Endothelial cell of umbilical vein (primary cell): ENCODE results near the gene SLC25A1. TPM values are rescaled to one million over a fixed set of nuclear protein-coding genes. Genes with fewer than 3 reads are reported as not detected.

Source experiments
- BruUV-seq: library from RNA; stranded (reverse); fragments of 400-500 nt; replicated peaks from 2 replicates; lab custom pipeline; 2021; lab: Mats Ljungman, UMichigan
- CTCF ChIA-PET: fragments of 300-600, 350-600 bp; sonication (Branson Sonifier 250); formaldehyde crosslinking; loops from one replicate; lab custom pipeline; 2021; ENCODE audit warnings: antibody characterized with exemption, inconsistent platforms; lab: Charles Lee
- POLR2A ChIA-PET: fragments of 300-600, 350-600 bp; sonication (Branson Sonifier 250); formaldehyde crosslinking; loops from one replicate; lab custom pipeline; 2021; ENCODE audit warnings: antibody characterized with exemption, inconsistent platforms; lab: Charles Lee
- DNase-seq: peaks from one replicate; pipeline ENCODE4 v3.0.0-alpha.2; 2011; ENCODE audit warnings: low read depth, low spot score
- FAIRE-seq: peaks from 2 replicates; lab custom pipeline; 2011; peaks lifted over from hg19 to GRCh38; lab: Jason Lieb, UNC
- H2AFZ ChIP-seq: 2 replicates; pipeline ENCODE4 v1.6.0; 2012; ENCODE audit warnings: low read depth, low read length, control low read depth, inconsistent platforms
- H3K27ac ChIP-seq: 2 replicates; pipeline ENCODE4 v1.5.1; 2011; ENCODE audit warnings: low read depth, mild to moderate bottlenecking, control low read depth, low read length, moderate library complexity; ENCODE audit not compliant: insufficient read depth
- H3K27me3 ChIP-seq, 2 experiments: 2 replicates each; pipeline versions ENCODE4 v1.6.0 to v1.6.1; 2011; ENCODE audit warnings: low read length in 2 of 2, mixed read lengths in 1 of 2; ENCODE audit not compliant: control insufficient read depth in 2 of 2, insufficient read depth in 2 of 2
- H3K36me3 ChIP-seq, 2 experiments: 2 replicates in 1 of 2; 3 replicates in 1 of 2; pipeline ENCODE4 v1.5.1; 2011; ENCODE audit warnings: low read length in 2 of 2, mild to moderate bottlenecking in 1 of 2, moderate library complexity in 1 of 2; ENCODE audit not compliant: control insufficient read depth in 2 of 2, insufficient read depth in 2 of 2; ENCODE audit errors: extremely low read depth in 1 of 2
- H3K4me1 ChIP-seq: 3 replicates; pipeline ENCODE4 v1.5.1; 2011; ENCODE audit warnings: mild to moderate bottlenecking, low read length; ENCODE audit not compliant: control insufficient read depth, insufficient read depth; ENCODE audit errors: extremely low read depth
- H3K4me2 ChIP-seq: 2 replicates; pipeline ENCODE4 v1.6.1; 2011; ENCODE audit warnings: low read length, control low read depth, mixed read lengths; ENCODE audit not compliant: insufficient read depth
- H3K4me3 ChIP-seq, 3 experiments: fragments of 200-600 bp in 1 of 3; sonication (generic), shearing (Covaris generic) in 1 of 3; replicated peaks in 1 of 3; 2 replicates each; pipeline ENCODE4 v1.5.1; 2011 to 2016; ENCODE audit warnings: control low read depth in 3 of 3, low read length in 3 of 3, mild to moderate bottlenecking in 2 of 3, inconsistent platforms in 1 of 3, low read depth in 1 of 3, moderate library complexity in 1 of 3; ENCODE audit not compliant: insufficient read depth in 1 of 3
- H3K79me2 ChIP-seq: 2 replicates; pipeline ENCODE4 v1.6.0; 2012; ENCODE audit warnings: low read length, inconsistent platforms; ENCODE audit not compliant: control insufficient read depth, insufficient read depth
- H3K9ac ChIP-seq: replicated peaks from 2 replicates; pipeline ENCODE3; 2011; ENCODE audit warnings: low read length, control low read depth; ENCODE audit not compliant: insufficient read depth; ENCODE audit errors: extremely low read depth
- H3K9me1 ChIP-seq: replicated peaks from 3 replicates; pipeline ENCODE4 v1.6.0; 2011; ENCODE audit warnings: mild to moderate bottlenecking, low read length; ENCODE audit not compliant: control insufficient read depth, insufficient read depth; ENCODE audit errors: extremely low read depth
- H3K9me3 ChIP-seq: replicated peaks from 2 replicates; pipeline ENCODE4 v1.5.1; 2012; ENCODE audit warnings: low read length, inconsistent platforms; ENCODE audit not compliant: control insufficient read depth, insufficient read depth
- H4K20me1 ChIP-seq: replicated peaks from 2 replicates; pipeline ENCODE3; 2011; ENCODE audit warnings: mild to moderate bottlenecking, low read length; ENCODE audit not compliant: control insufficient read depth, insufficient read depth; ENCODE audit errors: extremely low read depth
- EZH2 ChIP-seq: IDR thresholded peaks from 2 replicates; pipeline ENCODE4 v1.6.1; 2012; ENCODE audit warnings: borderline replicate concordance, low read depth, mild to moderate bottlenecking, moderate library complexity, low read length, inconsistent platforms; ENCODE audit not compliant: severe bottlenecking
- FOS ChIP-seq: IDR thresholded peaks from 2 replicates; pipeline ENCODE4 v1.6.1; 2011; ENCODE audit warnings: mild to moderate bottlenecking, low read length, moderate library complexity, borderline replicate concordance; ENCODE audit not compliant: insufficient read depth
- GATA2 ChIP-seq: IDR thresholded peaks from 2 replicates; pipeline ENCODE4 v1.7.0; 2011; ENCODE audit warnings: low read depth, mild to moderate bottlenecking, moderate library complexity, mixed read lengths, low read length; ENCODE audit not compliant: insufficient read length, insufficient read depth
- JUN ChIP-seq: IDR thresholded peaks from 2 replicates; pipeline ENCODE4 v1.6.1; 2011; ENCODE audit warnings: borderline replicate concordance, low read depth; ENCODE audit not compliant: insufficient read length, insufficient read depth
- MYC ChIP-seq: IDR thresholded peaks from one replicate; pipeline ENCODE4 v1.6.1; 2011; ENCODE audit warnings: mild to moderate bottlenecking, low read depth, low read length
- POLR2A ChIP-seq: IDR thresholded peaks from 2 replicates; pipeline ENCODE4 v1.6.1; 2012; ENCODE audit warnings: low read depth, mild to moderate bottlenecking, control low read depth, low read length
- POLR2AphosphoS5 ChIP-seq: IDR thresholded peaks from 2 replicates; pipeline ENCODE4 v1.6.1; 2012; ENCODE audit warnings: low read depth, mild to moderate bottlenecking, control low read depth, low read length, moderate library complexity; ENCODE audit not compliant: insufficient read depth
- dilution Hi-C: fragments of 300-500 bp; cut with MboI; formaldehyde crosslinking; loops from one replicate; pipeline ENCODE4 v1.15.0; 2019; ENCODE audit warnings: low sequenced_read_pairs; ENCODE audit not compliant: extremely low pct_ligation_motif_present
- intact Hi-C: fragments of 100-400 bp; cut with micrococcal nuclease; formaldehyde crosslinking; loops from one replicate; pipeline ENCODE4 v1.10.0; 2022
- polyA plus RNA-seq, 4 experiments: library from polyadenylated mRNA; depleted of rRNA in 3 of 4; stranded (reverse) in 3 of 4; unstranded in 1 of 4; fragments of >200 nt; gene quantifications; 2 replicates each; pipeline versions ENCODE4 v1.2.1 to v1.2.3, GENCODE V29; 2011 to 2012; ENCODE audit warnings: missing spikeins in 1 of 4
- total RNA-seq: library from RNA; stranded (reverse); gene quantifications from 2 replicates; pipeline ENCODE4 v1.2.3, GENCODE V29; 2021
- TF ChIP-seq, protein P1 (sequence below): IDR thresholded peaks from 2 replicates; pipeline ENCODE4 v1.6.1; 2011; ENCODE audit not compliant: insufficient read depth, insufficient read length
- TF ChIP-seq, protein P2 (sequence below), 2 donors: IDR thresholded peaks; 1 replicate in 1 of 2; 2 replicates in 1 of 2; pipeline ENCODE4 v1.5.1; 2011; ENCODE audit warnings: low read length in 2 of 2, mild to moderate bottlenecking in 2 of 2, moderate library complexity in 2 of 2, control low read depth in 1 of 2, inconsistent platforms in 1 of 2, low read depth in 1 of 2; ENCODE audit not compliant: insufficient read depth in 1 of 2; ENCODE audit errors: extremely low read depth in 1 of 2

Gene SLC25A1
- total and polyA plus RNA-seq, 2 donors (not counting 3 experiments of a cell fraction or from before 2014, with no cell fraction given), result 80.0 to 94.5 TPM

- no peak overlapping the region for H3K4me3 ChIP-seq
- ChIA-PET CTCF (no interaction called here), POLR2A (no interaction called here)
- DNase-seq, result no peak
- no peaks in the 10 kb centered on the region for H3K9me3 ChIP-seq
- intact Hi-C loops (no loop called here), dilution Hi-C loops (no loop called here)
- no peak overlapping the region for H3K4me2 ChIP-seq
- H3K27ac ChIP-seq, result no peak overlapping the region
- no peaks in the 10 kb centered on the region for H4K20me1 ChIP-seq
- no peak for FAIRE-seq
- H3K9ac ChIP-seq, result no peak overlapping the region
- TF ChIP-seq JUN (no peak), EZH2 (no peak), POLR2A (no peak), POLR2AphosphoS5 (no peak), FOS (no peak), MYC (no peak), GATA2 (no peak)
- TF ChIP-seq, protein P1, sequence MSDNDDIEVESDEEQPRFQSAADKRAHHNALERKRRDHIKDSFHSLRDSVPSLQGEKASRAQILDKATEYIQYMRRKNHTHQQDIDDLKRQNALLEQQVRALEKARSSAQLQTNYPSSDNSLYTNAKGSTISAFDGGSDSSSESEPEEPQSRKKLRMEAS, result no peak
- TF ChIP-seq, protein P2, sequence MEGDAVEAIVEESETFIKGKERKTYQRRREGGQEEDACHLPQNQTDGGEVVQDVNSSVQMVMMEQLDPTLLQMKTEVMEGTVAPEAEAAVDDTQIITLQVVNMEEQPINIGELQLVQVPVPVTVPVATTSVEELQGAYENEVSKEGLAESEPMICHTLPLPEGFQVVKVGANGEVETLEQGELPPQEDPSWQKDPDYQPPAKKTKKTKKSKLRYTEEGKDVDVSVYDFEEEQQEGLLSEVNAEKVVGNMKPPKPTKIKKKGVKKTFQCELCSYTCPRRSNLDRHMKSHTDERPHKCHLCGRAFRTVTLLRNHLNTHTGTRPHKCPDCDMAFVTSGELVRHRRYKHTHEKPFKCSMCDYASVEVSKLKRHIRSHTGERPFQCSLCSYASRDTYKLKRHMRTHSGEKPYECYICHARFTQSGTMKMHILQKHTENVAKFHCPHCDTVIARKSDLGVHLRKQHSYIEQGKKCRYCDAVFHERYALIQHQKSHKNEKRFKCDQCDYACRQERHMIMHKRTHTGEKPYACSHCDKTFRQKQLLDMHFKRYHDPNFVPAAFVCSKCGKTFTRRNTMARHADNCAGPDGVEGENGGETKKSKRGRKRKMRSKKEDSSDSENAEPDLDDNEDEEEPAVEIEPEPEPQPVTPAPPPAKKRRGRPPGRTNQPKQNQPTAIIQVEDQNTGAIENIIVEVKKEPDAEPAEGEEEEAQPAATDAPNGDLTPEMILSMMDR (IDR thresholded peaks at IDR 0.05; ENCODE audit: extremely low read depth in 1 of 2, insufficient read depth in 1 of 2, low read depth in 1 of 2, low read length in 2 of 2), result no peak
- peaks cover 11% of the 10 kb centered on the region for H3K79me2 ChIP-seq
- H3K9me1 ChIP-seq, result no peaks in the 10 kb centered on the region
- H3K4me1 ChIP-seq, result peaks cover 7% of the 10 kb centered on the region
- peaks cover 2% of the 10 kb centered on the region in 2 experiments for H3K36me3 ChIP-seq
- peaks cover 43 to 46% of the 10 kb centered on the region in 2 experiments for H3K27me3 ChIP-seq
- BruUV-seq, result no TSS peak
- no peak overlapping the region for H2AFZ ChIP-seq
Measured at GRCh38 chr22:19147195-19147780, 31.2 kb downstream of the SLC25A1 start.
